GM12891 (cell line): ENCODE results near the gene HNRNPU.

Source experiments
- PAX5 ChIP-seq: IDR thresholded peaks from 2 replicates; pipeline ENCODE4 v1.6.1; 2011; ENCODE audit warnings: low read length, moderate library complexity, mild to moderate bottlenecking; ENCODE audit not compliant: insufficient read depth, severe bottlenecking
- POLR2A ChIP-seq: IDR thresholded peaks from 2 replicates; pipeline ENCODE4 v1.6.1; 2011; ENCODE audit warnings: low read depth, low read length, control low read depth
- POLR2AphosphoS5 ChIP-seq: IDR thresholded peaks from 2 replicates; pipeline ENCODE4 v1.6.1; 2011; ENCODE audit warnings: low read depth, low read length, control low read depth
- SPI1 ChIP-seq: IDR thresholded peaks from 2 replicates; pipeline ENCODE4 v1.6.1; 2011; ENCODE audit warnings: low read depth, low read length, control low read depth
- TAF1 ChIP-seq: IDR thresholded peaks from 2 replicates; pipeline ENCODE4 v1.6.1; 2011; ENCODE audit warnings: low read depth, low read length, control low read depth

GRCh38 chr1:244851546-244852231 is 12.7 kb downstream of the HNRNPU start:
- TF ChIP-seq TAF1 (no peak), SPI1 (no peak), POLR2AphosphoS5 (peak; percentile 80), POLR2A (peak; percentile 58), PAX5 (no peak)
